Endothelial cell of umbilical vein (primary cell): ENCODE measurements around the gene TENT4B. TPM values are rescaled to one million over a fixed set of nuclear protein-coding genes. Genes with fewer than 3 reads are reported as not detected.

ENCODE experiments used
- BruUV-seq: library from RNA; stranded (reverse); fragments of 400-500 nt; replicated peaks from 2 replicates; lab custom pipeline; 2021; lab: Mats Ljungman, UMichigan
- CTCF ChIA-PET: fragments of 300-600, 350-600 bp; sonication (Branson Sonifier 250); formaldehyde crosslinking; loops from one replicate; lab custom pipeline; 2021; ENCODE audit warnings: antibody characterized with exemption, inconsistent platforms; lab: Charles Lee
- POLR2A ChIA-PET: fragments of 300-600, 350-600 bp; sonication (Branson Sonifier 250); formaldehyde crosslinking; loops from one replicate; lab custom pipeline; 2021; ENCODE audit warnings: antibody characterized with exemption, inconsistent platforms; lab: Charles Lee
- DNase-seq: peaks from one replicate; pipeline ENCODE4 v3.0.0-alpha.2; 2011; ENCODE audit warnings: low read depth, low spot score
- FAIRE-seq: peaks from 2 replicates; lab custom pipeline; 2011; peaks lifted over from hg19 to GRCh38; lab: Jason Lieb, UNC
- H2AFZ ChIP-seq: 2 replicates; pipeline ENCODE4 v1.6.0; 2012; ENCODE audit warnings: low read depth, low read length, control low read depth, inconsistent platforms
- H3K27ac ChIP-seq: 2 replicates; pipeline ENCODE4 v1.5.1; 2011; ENCODE audit warnings: low read depth, mild to moderate bottlenecking, control low read depth, low read length, moderate library complexity; ENCODE audit not compliant: insufficient read depth
- H3K27me3 ChIP-seq, 2 experiments: 2 replicates each; pipeline versions ENCODE4 v1.6.0 to v1.6.1; 2011; ENCODE audit warnings: low read length in 2 of 2, mixed read lengths in 1 of 2; ENCODE audit not compliant: control insufficient read depth in 2 of 2, insufficient read depth in 2 of 2
- H3K36me3 ChIP-seq, 2 experiments: 2 replicates in 1 of 2; 3 replicates in 1 of 2; pipeline ENCODE4 v1.5.1; 2011; ENCODE audit warnings: low read length in 2 of 2, mild to moderate bottlenecking in 1 of 2, moderate library complexity in 1 of 2; ENCODE audit not compliant: control insufficient read depth in 2 of 2, insufficient read depth in 2 of 2; ENCODE audit errors: extremely low read depth in 1 of 2
- H3K4me1 ChIP-seq: 3 replicates; pipeline ENCODE4 v1.5.1; 2011; ENCODE audit warnings: mild to moderate bottlenecking, low read length; ENCODE audit not compliant: control insufficient read depth, insufficient read depth; ENCODE audit errors: extremely low read depth
- H3K4me2 ChIP-seq: 2 replicates; pipeline ENCODE4 v1.6.1; 2011; ENCODE audit warnings: low read length, control low read depth, mixed read lengths; ENCODE audit not compliant: insufficient read depth
- H3K4me3 ChIP-seq, 3 experiments: fragments of 200-600 bp in 1 of 3; sonication (generic), shearing (Covaris generic) in 1 of 3; replicated peaks in 1 of 3; 2 replicates each; pipeline ENCODE4 v1.5.1; 2011 to 2016; ENCODE audit warnings: control low read depth in 3 of 3, low read length in 3 of 3, mild to moderate bottlenecking in 2 of 3, inconsistent platforms in 1 of 3, low read depth in 1 of 3, moderate library complexity in 1 of 3; ENCODE audit not compliant: insufficient read depth in 1 of 3
- H3K79me2 ChIP-seq: 2 replicates; pipeline ENCODE4 v1.6.0; 2012; ENCODE audit warnings: low read length, inconsistent platforms; ENCODE audit not compliant: control insufficient read depth, insufficient read depth
- H3K9ac ChIP-seq: replicated peaks from 2 replicates; pipeline ENCODE3; 2011; ENCODE audit warnings: low read length, control low read depth; ENCODE audit not compliant: insufficient read depth; ENCODE audit errors: extremely low read depth
- H3K9me1 ChIP-seq: replicated peaks from 3 replicates; pipeline ENCODE4 v1.6.0; 2011; ENCODE audit warnings: mild to moderate bottlenecking, low read length; ENCODE audit not compliant: control insufficient read depth, insufficient read depth; ENCODE audit errors: extremely low read depth
- H3K9me3 ChIP-seq: replicated peaks from 2 replicates; pipeline ENCODE4 v1.5.1; 2012; ENCODE audit warnings: low read length, inconsistent platforms; ENCODE audit not compliant: control insufficient read depth, insufficient read depth
- H4K20me1 ChIP-seq: replicated peaks from 2 replicates; pipeline ENCODE3; 2011; ENCODE audit warnings: mild to moderate bottlenecking, low read length; ENCODE audit not compliant: control insufficient read depth, insufficient read depth; ENCODE audit errors: extremely low read depth
- EZH2 ChIP-seq: IDR thresholded peaks from 2 replicates; pipeline ENCODE4 v1.6.1; 2012; ENCODE audit warnings: borderline replicate concordance, low read depth, mild to moderate bottlenecking, moderate library complexity, low read length, inconsistent platforms; ENCODE audit not compliant: severe bottlenecking
- FOS ChIP-seq: IDR thresholded peaks from 2 replicates; pipeline ENCODE4 v1.6.1; 2011; ENCODE audit warnings: mild to moderate bottlenecking, low read length, moderate library complexity, borderline replicate concordance; ENCODE audit not compliant: insufficient read depth
- GATA2 ChIP-seq: IDR thresholded peaks from 2 replicates; pipeline ENCODE4 v1.7.0; 2011; ENCODE audit warnings: low read depth, mild to moderate bottlenecking, moderate library complexity, mixed read lengths, low read length; ENCODE audit not compliant: insufficient read length, insufficient read depth
- JUN ChIP-seq: IDR thresholded peaks from 2 replicates; pipeline ENCODE4 v1.6.1; 2011; ENCODE audit warnings: borderline replicate concordance, low read depth; ENCODE audit not compliant: insufficient read length, insufficient read depth
- MYC ChIP-seq: IDR thresholded peaks from one replicate; pipeline ENCODE4 v1.6.1; 2011; ENCODE audit warnings: mild to moderate bottlenecking, low read depth, low read length
- POLR2A ChIP-seq: IDR thresholded peaks from 2 replicates; pipeline ENCODE4 v1.6.1; 2012; ENCODE audit warnings: low read depth, mild to moderate bottlenecking, control low read depth, low read length
- POLR2AphosphoS5 ChIP-seq: IDR thresholded peaks from 2 replicates; pipeline ENCODE4 v1.6.1; 2012; ENCODE audit warnings: low read depth, mild to moderate bottlenecking, control low read depth, low read length, moderate library complexity; ENCODE audit not compliant: insufficient read depth
- dilution Hi-C: fragments of 300-500 bp; cut with MboI; formaldehyde crosslinking; loops from one replicate; pipeline ENCODE4 v1.15.0; 2019; ENCODE audit warnings: low sequenced_read_pairs; ENCODE audit not compliant: extremely low pct_ligation_motif_present
- intact Hi-C: fragments of 100-400 bp; cut with micrococcal nuclease; formaldehyde crosslinking; loops from one replicate; pipeline ENCODE4 v1.10.0; 2022
- polyA plus RNA-seq, 4 experiments: library from polyadenylated mRNA; depleted of rRNA in 3 of 4; stranded (reverse) in 3 of 4; unstranded in 1 of 4; fragments of >200 nt; gene quantifications; 2 replicates each; pipeline versions ENCODE4 v1.2.1 to v1.2.3, GENCODE V29; 2011 to 2012; ENCODE audit warnings: missing spikeins in 1 of 4
- total RNA-seq: library from RNA; stranded (reverse); gene quantifications from 2 replicates; pipeline ENCODE4 v1.2.3, GENCODE V29; 2021
- TF ChIP-seq, protein P1 (sequence below), 2 donors: IDR thresholded peaks; 1 replicate in 1 of 2; 2 replicates in 1 of 2; pipeline ENCODE4 v1.5.1; 2011; ENCODE audit warnings: low read length in 2 of 2, mild to moderate bottlenecking in 2 of 2, moderate library complexity in 2 of 2, control low read depth in 1 of 2, inconsistent platforms in 1 of 2, low read depth in 1 of 2; ENCODE audit not compliant: insufficient read depth in 1 of 2; ENCODE audit errors: extremely low read depth in 1 of 2
- TF ChIP-seq, protein P2 (sequence below): IDR thresholded peaks from 2 replicates; pipeline ENCODE4 v1.6.1; 2011; ENCODE audit not compliant: insufficient read depth, insufficient read length

TENT4B gene
- total and polyA plus RNA-seq, 2 donors (not counting 3 experiments of a cell fraction or from before 2014, with no cell fraction given), result 4.2 to 13.1 TPM

DNA sequence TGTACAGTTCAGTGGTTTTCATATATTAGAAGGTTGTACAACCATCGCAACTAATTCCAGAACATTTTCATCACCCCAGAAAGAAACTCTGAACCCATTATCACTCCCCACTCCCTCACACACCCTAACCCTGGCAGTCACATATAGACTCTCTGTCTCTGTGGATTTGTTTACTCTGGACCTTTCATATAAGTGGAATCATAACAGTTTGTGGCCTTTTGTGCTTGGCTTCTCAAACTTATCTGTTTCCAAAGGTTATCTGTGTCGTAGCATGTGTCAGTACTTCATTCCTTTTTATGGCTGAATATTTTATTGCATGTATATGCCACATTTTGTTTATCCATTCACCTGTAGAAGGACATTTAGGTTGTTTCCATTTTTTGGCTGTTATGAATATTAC, 12.4 kb downstream of the TENT4B start:
- BruUV-seq, result no TSS peak
- H3K9me1 ChIP-seq, result no peaks in the 10 kb centered on the region
- dilution Hi-C loops (no loop called here), intact Hi-C loops (no loop called here)
- peaks cover 72% of the 10 kb centered on the region for H3K79me2 ChIP-seq
- no peaks in the 10 kb centered on the region for H3K36me3 ChIP-seq
- no peaks in the 10 kb centered on the region for H3K27me3 ChIP-seq
- no peak overlapping the region for H3K4me3 ChIP-seq
- no peak overlapping the region for H3K4me2 ChIP-seq
- peaks cover 3% of the 10 kb centered on the region for H4K20me1 ChIP-seq
- no peak for DNase-seq
- peaks cover 14% of the 10 kb centered on the region for H3K4me1 ChIP-seq
- TF ChIP-seq POLR2AphosphoS5 (no peak), POLR2A (no peak), EZH2 (no peak), GATA2 (no peak), MYC (no peak), FOS (no peak), JUN (no peak)
- TF ChIP-seq, protein P1, sequence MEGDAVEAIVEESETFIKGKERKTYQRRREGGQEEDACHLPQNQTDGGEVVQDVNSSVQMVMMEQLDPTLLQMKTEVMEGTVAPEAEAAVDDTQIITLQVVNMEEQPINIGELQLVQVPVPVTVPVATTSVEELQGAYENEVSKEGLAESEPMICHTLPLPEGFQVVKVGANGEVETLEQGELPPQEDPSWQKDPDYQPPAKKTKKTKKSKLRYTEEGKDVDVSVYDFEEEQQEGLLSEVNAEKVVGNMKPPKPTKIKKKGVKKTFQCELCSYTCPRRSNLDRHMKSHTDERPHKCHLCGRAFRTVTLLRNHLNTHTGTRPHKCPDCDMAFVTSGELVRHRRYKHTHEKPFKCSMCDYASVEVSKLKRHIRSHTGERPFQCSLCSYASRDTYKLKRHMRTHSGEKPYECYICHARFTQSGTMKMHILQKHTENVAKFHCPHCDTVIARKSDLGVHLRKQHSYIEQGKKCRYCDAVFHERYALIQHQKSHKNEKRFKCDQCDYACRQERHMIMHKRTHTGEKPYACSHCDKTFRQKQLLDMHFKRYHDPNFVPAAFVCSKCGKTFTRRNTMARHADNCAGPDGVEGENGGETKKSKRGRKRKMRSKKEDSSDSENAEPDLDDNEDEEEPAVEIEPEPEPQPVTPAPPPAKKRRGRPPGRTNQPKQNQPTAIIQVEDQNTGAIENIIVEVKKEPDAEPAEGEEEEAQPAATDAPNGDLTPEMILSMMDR (IDR thresholded peaks at IDR 0.05; ENCODE audit: extremely low read depth in 1 of 2, insufficient read depth in 1 of 2, low read depth in 1 of 2, low read length in 2 of 2), result no peak
- TF ChIP-seq, protein P2, sequence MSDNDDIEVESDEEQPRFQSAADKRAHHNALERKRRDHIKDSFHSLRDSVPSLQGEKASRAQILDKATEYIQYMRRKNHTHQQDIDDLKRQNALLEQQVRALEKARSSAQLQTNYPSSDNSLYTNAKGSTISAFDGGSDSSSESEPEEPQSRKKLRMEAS, result no peak
- ChIA-PET POLR2A (no interaction called here), CTCF (interaction anchor here (1.3 to 4.1 kb wide), 2 partner anchors 45 to 49 kb away, joined by 3 to 32 read pairs; no protein-coding TSS in a partner anchor)
- no peaks in the 10 kb centered on the region for H3K9me3 ChIP-seq
- H3K27ac ChIP-seq, result no peak overlapping the region
- H2AFZ ChIP-seq, result no peak overlapping the region
- H3K9ac ChIP-seq, result no peak overlapping the region
- no peak for FAIRE-seq
